Sciatic nerve (tissue), 2 donors: Measurements from ENCODE around the gene TBC1D1. TPM values are rescaled to one million over a fixed set of nuclear protein-coding genes. Genes with fewer than 3 reads are reported as not detected.
A peak's percentile ranks its signal among the peaks of the same experiment; 100 is the strongest.

Source experiments
- ATAC-seq: fragments of 200-7000 bp; cut with Tn5 transposase; one replicate; pipeline ENCODE4 v1.9.1; 2020; ENCODE audit warnings: mild to moderate bottlenecking, moderate library complexity
- DNase-seq: peaks from one replicate; pipeline ENCODE4 v3.0.0-alpha.2; 2020; ENCODE audit warnings: low spot score
- intact Hi-C: fragments of 100-400 bp; cut with DNase I; formaldehyde crosslinking; loops from one replicate; pipeline ENCODE4 v1.14.2; 2022
- total RNA-seq: library from RNA; stranded (reverse); fragmentation: NEBNext Ultra II Directional; extraction: Animal tissue kit (Norgen Biotek cat#: 25700); gene quantifications from one replicate; pipeline ENCODE4 v1.2.1, GENCODE V29; 2021
- donor health status: DM: no; HTN: no; CAD: no.
- donor health status: DM: no; HTN: no; CAD: no.

The TBC1D1 gene
- total RNA-seq, 1 donor from 2014 or later, result 48.0 TPM

GRCh38 chr4:38082424-38083385 lies 191.8 kb downstream of the TBC1D1 start:
- intact Hi-C loops, result no loop called here
- ATAC-seq (peak; percentile 68), DNase-seq (no peak)

DNA sequence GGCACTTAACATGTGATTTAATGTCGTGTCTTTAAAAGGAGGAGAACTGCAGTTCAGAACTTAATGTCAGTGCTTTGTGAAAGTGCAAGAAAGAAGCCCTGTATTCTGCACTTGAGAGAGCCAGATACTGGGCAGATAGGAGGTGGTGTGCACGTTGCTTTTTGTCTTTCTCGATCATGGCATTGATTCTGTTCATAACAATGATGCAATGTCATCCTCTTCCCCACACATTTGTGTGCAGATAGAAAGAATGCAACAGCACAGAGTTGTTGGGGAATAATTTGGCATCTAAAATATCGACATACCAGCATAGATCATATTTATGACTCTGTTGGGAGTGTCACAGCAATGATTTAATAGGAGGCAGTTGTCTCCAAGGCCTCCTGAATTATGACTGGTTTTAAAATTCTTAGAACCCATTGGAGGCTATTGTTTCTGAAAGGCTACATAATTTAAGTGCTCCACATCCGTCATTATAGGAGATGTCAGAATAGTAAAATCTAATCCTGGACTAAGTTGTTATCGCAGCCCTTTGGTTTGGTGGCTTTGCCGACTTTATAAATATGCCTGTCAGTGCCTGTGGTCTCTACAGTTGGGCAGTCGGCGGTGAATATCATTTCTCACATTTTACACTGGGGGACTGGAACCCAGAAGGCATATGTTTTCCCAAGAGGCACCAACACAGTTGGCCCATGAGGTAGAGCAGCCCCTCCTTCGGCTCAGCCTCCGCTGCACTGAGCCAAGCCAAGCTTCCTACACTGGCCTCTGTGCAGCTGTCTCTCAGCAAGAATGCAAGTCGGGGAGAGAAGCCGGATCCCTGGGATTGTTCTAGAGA lies 194.2 kb downstream of the TBC1D1 start:
- ATAC-seq, result peak; percentile 24
- intact Hi-C loops, result no loop called here

DNA sequence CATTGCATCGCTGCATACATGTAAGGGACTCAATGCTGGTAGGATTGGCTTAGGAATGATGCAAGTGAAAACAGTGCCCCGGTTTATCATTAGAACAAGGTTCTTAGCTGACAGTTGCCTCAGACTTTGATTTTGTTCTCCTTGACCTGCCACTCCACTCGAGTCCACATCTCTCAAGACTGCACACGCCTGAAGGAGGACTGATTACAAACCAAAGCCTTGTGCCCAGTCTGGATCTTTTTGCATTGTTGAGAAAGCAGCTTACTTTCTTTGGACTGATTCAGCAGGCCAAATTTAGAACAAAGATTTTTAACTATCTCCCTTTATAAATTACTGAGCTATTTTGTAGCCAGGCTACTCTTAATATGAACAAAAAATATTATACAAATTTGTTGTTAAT lies 194.9 kb downstream of the TBC1D1 start:
- DNase-seq, result no peak
- no peak for ATAC-seq
- intact Hi-C loops, result no loop called here

More for the DNA sequence above, 194.2 kb downstream of the TBC1D1 start:
- DNase-seq, result no peak

DNA sequence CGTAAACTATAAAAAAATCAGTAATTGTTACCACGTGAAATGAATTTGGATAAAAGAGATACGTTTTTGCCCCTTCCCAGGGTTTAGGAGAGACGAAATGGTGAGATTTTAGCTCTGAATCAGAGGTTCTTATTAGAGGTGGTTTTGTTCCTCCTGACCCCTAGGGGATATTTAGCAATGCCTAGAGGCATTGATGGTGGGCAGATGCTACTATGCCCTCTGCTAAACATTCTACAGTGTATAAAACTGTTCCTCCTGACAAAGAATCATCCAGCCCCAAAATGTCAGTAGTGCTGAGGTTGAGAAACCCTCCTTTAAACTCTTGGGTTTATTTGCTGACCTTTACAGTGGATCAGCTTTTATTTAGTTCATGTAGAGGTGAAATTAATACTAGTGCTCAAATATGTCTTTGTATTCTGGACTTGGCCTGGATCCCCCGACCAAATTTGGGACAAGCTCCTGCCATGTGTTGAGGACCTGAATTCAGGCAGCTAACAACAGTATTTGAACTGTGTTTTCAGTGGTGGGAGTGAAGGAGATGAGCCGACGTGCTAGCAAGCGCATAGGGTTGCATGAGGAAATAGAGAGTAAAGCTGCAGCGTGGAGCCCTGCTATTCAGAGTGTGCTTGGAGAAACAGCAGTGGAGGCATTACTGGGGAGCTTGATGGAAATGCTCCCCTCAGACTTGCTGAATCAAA lies 195.4 kb downstream of the TBC1D1 start:
- intact Hi-C loops, result no loop called here
- DNase-seq (no peak), ATAC-seq (peak; percentile 26)

DNA sequence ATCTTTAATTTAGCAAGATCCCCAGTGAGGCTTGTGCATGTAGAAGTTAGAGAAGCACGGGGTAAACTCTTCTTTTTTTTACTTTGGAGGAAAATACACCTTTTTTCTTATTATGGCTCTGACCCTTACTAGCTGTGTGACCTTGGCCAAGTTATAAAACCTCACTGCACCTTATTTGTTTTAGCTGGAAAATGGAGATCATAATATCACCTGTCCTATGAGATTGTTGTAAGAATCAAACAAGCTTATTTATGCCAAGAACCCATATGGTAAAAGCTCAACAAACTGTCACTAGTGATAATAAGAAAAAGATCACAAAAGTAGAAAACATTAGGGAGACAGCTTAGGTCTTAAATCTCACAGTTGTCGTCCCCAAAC lies 196.0 kb downstream of the TBC1D1 start:
- intact Hi-C loops, result no loop called here
- ATAC-seq, result no peak
- DNase-seq, result no peak

- intact Hi-C loops, result no loop called here
- ATAC-seq (no peak), DNase-seq (no peak)
Observed at GRCh38 chr4:38088321-38088720, 197.4 kb downstream of the TBC1D1 start.

GRCh38 chr4:38089961-38090360 lies 199.1 kb downstream of the TBC1D1 start:
- ATAC-seq (no peak), DNase-seq (no peak)
- intact Hi-C loops, result no loop called here

GRCh38 chr4:38090455-38091246 lies 199.8 kb downstream of the TBC1D1 start:
- DNase-seq (no peak), ATAC-seq (no peak)
- intact Hi-C loops, result no loop called here

DNA sequence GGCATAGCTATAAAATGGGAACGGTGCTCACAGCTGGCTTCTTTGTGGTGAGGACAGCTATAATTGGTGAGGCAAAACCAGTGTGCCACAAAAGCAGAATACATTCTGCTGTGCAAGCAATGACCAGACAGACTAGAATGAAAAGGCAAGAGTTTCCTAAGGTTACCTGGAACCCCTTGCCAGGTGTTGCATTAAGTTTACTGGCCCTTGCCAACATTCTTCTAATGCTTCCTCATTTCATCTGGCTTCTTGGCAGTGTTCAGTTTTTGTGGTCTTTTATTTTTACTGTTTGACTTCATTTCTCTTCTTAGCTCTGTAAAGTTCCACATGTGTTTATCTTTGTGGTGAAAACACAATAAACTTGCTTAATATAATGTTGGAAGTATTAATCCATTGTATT lies 200.8 kb downstream of the TBC1D1 start:
- intact Hi-C loops, result no loop called here
- no peak for ATAC-seq
- no peak for DNase-seq

- intact Hi-C loops, result no loop called here
- DNase-seq (no peak), ATAC-seq (no peak)
Observed at GRCh38 chr4:38092701-38093100, 201.8 kb downstream of the TBC1D1 start.

- DNase-seq (no peak), ATAC-seq (no peak)
- intact Hi-C loops, result no loop called here
Observed at GRCh38 chr4:38094419-38094818, 203.5 kb downstream of the TBC1D1 start.

- intact Hi-C loops, result no loop called here
- ATAC-seq, result no peak
Observed at GRCh38 chr4:38095691-38096090, 204.8 kb downstream of the TBC1D1 start.

GRCh38 chr4:38097818-38098217 lies 206.9 kb downstream of the TBC1D1 start:
- intact Hi-C loops, result no loop called here
- DNase-seq (no peak), ATAC-seq (no peak)

More at GRCh38 chr4:38095691-38096090, 204.8 kb downstream of the TBC1D1 start:
- DNase-seq, result no peak

- ATAC-seq, result no peak
- no peak for DNase-seq
- intact Hi-C loops, result no loop called here
Observed at GRCh38 chr4:38099020-38099600, 208.2 kb downstream of the TBC1D1 start.

DNA sequence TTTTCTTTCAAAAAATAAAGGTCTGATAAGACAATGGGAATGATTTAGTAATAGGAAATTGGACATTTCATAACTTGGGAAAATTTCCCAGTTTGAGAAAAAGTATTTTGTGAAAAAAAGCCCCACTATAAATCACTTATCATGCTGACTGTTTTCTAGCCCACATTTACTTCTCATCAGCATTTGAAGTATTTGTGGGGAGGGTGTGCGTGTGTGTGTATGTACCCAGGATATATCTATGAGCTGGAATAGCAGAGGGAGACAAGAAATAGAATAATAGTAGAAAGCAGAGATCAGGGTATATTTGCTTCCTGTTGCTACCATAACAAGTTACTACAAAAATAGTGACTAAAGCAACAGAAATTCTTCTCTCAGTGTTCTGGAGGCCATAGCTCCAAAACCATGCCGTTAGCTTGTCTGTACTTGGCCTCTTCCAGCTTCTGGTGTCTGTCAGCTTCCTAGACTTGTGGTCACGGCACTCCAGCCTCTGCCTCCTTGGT lies 209.1 kb downstream of the TBC1D1 start:
- intact Hi-C loops, result no loop called here
- ATAC-seq (peak; percentile 47), DNase-seq (no peak)

DNA sequence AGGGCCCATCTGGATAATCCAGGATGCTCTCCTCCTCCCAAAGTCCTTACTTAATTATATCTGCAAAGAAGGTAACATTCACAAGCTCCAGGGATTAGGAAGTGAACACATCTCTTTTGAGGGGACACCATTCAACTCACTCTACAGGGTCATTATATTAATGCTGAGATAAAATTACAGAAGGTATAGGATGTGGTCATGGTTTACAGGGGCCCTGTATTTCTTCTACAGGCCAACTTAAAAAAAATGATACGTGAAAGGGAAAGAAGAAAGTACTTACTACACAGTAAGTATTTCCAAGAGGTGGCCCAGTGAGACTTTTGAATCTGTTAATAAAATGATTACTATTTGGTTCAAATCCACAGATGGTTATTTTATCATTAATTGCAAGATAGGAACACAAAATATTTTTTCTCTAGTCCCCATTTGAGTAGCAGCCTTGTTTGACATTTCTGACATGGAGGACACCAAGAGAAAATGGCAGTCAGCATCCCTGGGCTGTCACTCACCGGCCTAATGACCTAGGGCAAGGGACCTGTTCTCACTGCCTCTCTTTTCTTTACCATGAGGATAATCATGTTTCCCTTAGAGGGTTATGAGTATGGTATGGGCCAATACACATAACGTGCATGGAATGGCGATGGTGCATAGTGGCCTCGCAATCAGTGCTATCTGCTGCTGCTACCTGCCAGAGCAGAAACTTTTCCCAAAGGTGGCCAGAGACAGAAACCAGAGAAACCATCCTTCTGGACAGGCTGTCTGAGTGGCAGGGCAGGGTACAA lies 209.8 kb downstream of the TBC1D1 start:
- no peak for ATAC-seq
- intact Hi-C loops, result no loop called here
- no peak for DNase-seq

GRCh38 chr4:38101563-38101962 lies 210.7 kb downstream of the TBC1D1 start:
- intact Hi-C loops, result no loop called here
- DNase-seq (no peak), ATAC-seq (no peak)
